ENCODE data around the gene RAB18. TPM values are rescaled to one million over a fixed set of nuclear protein-coding genes. Genes with fewer than 3 reads are reported as not detected.

RAB18 gene
- total and polyA plus RNA-seq, 10 of the 15 experiments (the other 5 are each of a cell fraction or from before 2014, with no cell fraction given), result 13.4 to 98.8 (median 42.1) TPM

DNA sequence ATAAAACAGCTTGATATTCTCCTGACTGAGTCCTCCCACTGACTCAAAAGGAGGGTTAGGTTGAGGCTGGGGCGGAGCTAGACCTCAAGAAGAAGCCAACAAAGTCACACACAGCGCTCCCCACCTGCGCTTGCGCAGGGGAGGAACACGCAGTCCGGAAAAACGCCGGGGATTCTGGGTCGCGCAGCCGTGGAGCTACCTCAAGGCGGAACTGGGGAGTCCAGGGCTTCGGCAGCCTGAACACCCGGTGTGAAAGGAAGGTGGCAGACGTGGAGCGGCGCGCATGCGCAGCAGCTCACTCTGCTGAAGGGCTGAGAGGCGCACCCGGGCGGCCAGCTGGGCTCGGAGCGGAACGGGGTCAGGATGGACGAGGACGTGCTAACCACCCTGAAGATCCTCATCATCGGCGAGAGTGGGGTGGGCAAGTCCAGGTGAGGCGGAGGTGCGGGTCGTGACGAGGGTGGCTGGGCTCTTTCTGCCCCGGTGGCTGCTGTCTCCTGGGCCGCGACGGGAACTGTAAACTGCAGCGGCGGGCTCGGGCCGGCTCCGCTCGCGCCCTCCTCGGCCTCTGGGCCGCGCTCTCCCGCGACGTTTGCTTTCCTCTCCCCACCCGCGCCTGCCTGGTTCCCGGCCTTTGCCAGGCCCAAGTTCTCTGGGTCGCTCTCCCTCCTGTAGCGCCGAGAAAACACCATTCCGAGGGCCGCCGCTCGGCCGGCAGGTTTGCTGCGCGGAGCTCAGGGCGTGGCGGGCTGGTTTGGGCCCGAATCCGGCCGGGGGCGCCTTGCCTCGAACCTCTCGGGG is at the start of gene RAB18 (continued):
- no peak for TF ChIP-seq WRNIP1 (IDR thresholded peaks at IDR 0.05; ENCODE audit: borderline replicate concordance, low read depth, low read length)
- no peak for TF ChIP-seq ZBED1 (IDR thresholded peaks at IDR 0.05; ENCODE audit: borderline replicate concordance)
- no peak for TF ChIP-seq CBX3 (IDR thresholded peaks at IDR 0.05; ENCODE audit: borderline replicate concordance, low read depth)
- TF ChIP-seq NFIC (IDR thresholded peaks at IDR 0.05; ENCODE audit: low read depth, low read length), result no peak
- peak; percentile 76 for TF ChIP-seq PML (IDR thresholded peaks at IDR 0.05; ENCODE audit: low read length)
- TF ChIP-seq IRF3 (IDR thresholded peaks at IDR 0.05), result no peak; the same call in 1 of the 2 replicates
- TF ChIP-seq RELA (IDR thresholded peaks at IDR 0.05; ENCODE audit: borderline replicate concordance, partially characterized antibody), result peak; percentile 94
- peak; percentile 43; the same call in 1 of the 2 replicates for TF ChIP-seq IRF4 (IDR thresholded peaks at IDR 0.05; ENCODE audit: low read depth, low read length)
- no peak for TF ChIP-seq ZBTB4 (CRISPR knock-in tag; IDR thresholded peaks at IDR 0.05)
- peak; percentile 68 for TF ChIP-seq E4F1 (IDR thresholded peaks at IDR 0.05; ENCODE audit: borderline replicate concordance, partially characterized antibody)
- peak; percentile 65; the same call in 1 of the 2 replicates for TF ChIP-seq ZSCAN29 (IDR thresholded peaks at IDR 0.05)
- peak; percentile 24 for TF ChIP-seq MEF2B (IDR thresholded peaks at IDR 0.05; ENCODE audit: partially characterized antibody, poor library complexity, severe bottlenecking)
- 0 out of 2 replicates have a peak, but pooled peaks have one; percentile 49 for TF ChIP-seq ATF7 (IDR thresholded peaks at IDR 0.05; ENCODE audit: low read depth)
- peak; percentile 98 for TF ChIP-seq IKZF1 (conservative IDR thresholded peaks at IDR 0.05)
- TF ChIP-seq STAT1 (conservative IDR thresholded peaks at IDR 0.05), result 0 out of 2 replicates have a peak, but pooled peaks have one; percentile 65
- TF ChIP-seq, protein P1, sequence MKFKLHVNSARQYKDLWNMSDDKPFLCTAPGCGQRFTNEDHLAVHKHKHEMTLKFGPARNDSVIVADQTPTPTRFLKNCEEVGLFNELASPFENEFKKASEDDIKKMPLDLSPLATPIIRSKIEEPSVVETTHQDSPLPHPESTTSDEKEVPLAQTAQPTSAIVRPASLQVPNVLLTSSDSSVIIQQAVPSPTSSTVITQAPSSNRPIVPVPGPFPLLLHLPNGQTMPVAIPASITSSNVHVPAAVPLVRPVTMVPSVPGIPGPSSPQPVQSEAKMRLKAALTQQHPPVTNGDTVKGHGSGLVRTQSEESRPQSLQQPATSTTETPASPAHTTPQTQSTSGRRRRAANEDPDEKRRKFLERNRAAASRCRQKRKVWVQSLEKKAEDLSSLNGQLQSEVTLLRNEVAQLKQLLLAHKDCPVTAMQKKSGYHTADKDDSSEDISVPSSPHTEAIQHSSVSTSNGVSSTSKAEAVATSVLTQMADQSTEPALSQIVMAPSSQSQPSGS (IDR thresholded peaks at IDR 0.05; ENCODE audit: low read length), result no peak
- TF ChIP-seq SMARCA5 (IDR thresholded peaks at IDR 0.05), result peak; percentile 36; the same call in 1 of the 2 replicates
- TF ChIP-seq EP300 (IDR thresholded peaks at IDR 0.05; ENCODE audit: borderline replicate concordance in 1 of 2, control insufficient read depth in 1 of 2, low read depth in 2 of 2, low read length in 2 of 2), result no peak

Data from GM12878 (cell line).